ENCODE data around the gene BCAR1.

Gene BCAR1

DNA sequence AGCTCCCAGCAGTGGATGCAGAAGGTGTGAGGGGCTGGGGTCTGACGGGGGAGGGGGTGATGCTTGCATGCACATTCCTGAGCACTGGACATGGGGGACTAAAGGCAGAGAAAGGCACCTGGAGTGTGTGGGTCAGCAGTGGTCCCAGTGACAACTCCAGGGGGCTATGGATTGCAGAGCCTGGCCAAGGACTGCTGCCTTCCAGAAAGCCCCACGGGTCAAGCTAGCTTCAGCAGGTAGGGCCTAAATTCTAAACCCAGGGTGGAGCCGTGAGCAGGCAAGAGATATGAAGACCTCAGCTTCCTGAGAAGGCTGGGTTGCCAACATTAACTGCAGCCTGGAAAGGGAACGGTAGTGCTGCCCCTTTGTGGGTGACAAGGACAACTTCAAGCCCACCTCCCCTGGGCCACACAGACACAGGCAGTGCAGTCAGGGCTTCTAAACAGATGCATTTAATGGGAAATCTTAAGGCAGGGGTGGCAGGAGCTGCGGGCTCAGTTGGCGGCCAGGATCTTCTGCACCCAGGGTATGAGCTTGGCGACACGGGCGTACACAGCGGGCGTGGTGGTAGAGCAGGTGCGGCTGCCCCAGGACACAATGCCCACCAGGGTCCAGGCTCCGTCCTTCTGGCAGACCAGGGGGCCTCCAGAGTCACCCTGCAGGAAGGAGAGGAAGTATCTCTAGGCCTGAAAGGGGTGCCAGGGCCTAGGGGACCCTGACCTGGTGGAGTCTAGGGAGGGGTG lies 47.6 kb downstream of the BCAR1 start:
- DNase-seq: no peak

- DNase-seq: no peak
These were observed 48.3 kb downstream of the BCAR1 start for GRCh38 chr16:75203096-75203495.

GRCh38 chr16:75202069-75202590 lies 49.3 kb downstream of the BCAR1 start:
- no peak for DNase-seq

- DNase-seq: no peak
These were observed 53.3 kb downstream of the BCAR1 start for GRCh38 chr16:75198135-75198600.

DNA sequence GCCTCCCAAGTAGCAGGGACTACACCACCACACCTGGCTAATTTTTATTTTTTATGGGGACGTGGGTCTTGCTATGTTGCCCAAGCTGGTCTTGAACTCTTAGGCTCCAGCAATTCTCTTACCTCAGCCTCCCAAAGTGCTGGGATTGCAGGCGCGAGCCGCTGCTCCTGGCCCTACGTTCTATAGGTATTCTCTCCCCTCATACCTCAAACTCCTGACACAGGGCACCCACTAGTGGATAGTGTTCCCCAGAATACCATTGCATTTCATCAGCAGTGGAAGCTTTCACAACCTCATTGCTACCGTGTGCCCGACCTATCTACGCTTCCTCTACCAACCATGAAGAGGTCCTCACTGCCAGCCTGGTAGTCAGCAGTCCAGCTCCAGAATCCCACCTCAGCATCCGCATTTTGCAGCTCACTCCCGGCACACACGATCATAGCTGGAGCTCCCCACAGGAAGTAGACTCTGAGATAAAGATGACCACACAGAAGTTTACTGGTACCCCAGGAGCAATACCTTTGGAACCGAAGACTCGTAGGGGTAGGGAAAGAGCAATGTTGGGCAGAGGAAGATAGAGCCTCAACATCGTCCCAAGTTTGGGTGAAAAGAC lies 53.8 kb downstream of the BCAR1 start:
- DNase-seq: no peak

- no peak for DNase-seq
These were observed 54.6 kb downstream of the BCAR1 start for GRCh38 chr16:75196836-75197235.

- DNase-seq: no peak
These were observed 55.3 kb downstream of the BCAR1 start for GRCh38 chr16:75195811-75196790.

DNA sequence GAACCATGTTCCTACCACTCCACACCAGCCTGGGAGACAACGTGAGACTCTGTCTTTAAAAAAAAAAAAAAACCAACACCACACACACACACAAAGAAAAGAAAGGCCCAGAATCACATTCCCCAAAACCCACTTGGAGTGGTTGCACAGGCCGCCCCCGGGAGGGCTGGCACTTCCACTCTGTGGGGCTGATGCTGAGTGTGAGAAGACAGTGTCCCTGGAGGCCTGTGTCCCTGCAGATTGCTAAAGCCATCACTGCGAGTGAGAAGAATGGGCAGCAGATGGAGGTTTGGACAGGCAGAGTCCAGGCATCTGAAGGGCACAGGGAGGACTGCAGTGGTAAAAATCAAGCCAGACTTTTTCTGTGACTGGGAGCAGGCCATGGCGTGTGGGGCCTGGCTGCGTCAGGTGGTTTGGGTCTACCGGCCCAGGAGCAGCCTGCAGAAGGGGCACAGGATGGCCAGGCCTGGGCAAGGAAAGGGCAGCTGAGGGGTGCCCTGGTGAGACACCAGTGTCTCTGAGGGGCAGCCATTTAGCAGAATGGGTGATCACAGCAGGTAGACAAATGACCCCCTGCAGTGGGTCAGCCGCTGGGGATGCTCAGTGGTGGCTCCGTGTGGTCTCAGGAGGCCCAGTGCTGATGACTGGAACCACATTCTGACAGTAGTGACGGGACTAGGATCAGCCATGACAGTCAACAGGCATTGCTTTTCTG lies 57.5 kb downstream of the BCAR1 start:
- no peak for DNase-seq

DNA sequence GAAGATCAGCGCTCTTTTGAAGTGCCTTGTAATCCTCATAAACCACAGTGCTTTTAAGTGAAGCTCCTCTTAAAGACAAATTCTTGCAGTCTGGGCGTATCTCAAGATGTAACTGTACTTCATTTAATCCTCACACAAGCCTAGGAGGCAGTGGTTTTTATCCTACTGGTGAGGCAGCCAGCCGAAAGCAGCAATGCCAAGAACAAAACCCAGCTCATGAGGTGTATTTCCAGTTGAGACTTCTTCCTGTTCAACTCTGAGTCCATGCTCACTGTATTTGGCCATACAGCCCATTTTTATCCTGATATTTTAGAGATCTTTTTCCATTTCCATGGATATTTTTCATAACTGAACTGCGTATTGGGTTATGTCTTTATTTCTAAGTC lies 58.2 kb downstream of the BCAR1 start:
- DNase-seq: no peak

DNA sequence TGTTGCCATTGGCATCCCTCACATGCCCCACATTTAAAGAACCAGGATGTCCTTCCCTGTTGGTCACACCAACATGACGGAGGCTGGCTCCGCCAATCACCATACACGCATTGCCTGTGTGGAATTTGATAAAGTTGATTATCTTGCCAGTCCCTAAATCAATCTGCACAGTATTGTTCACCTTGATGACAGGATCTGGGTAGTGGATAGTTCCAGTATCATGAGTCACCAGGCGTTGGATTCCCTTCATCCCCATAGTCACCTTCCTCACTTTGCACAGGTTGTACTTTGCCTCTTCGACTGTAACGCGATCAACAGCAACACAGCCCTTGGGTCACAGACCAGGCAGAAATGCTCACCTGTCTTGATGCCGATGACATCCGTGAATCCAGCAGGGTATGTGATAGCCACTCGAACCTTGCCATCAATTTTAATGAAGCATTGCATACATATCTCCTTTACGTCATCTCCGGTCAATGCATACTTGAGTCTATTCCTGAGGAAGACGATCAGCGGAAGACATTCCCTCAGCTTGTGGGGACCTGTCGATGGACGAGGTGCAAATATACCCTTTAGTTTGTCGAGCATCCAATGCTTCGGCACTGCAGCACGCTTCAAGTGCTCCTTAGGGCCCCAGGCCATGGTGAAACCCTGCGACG lies 58.7 kb downstream of the BCAR1 start:
- DNase-seq: no peak

DNA sequence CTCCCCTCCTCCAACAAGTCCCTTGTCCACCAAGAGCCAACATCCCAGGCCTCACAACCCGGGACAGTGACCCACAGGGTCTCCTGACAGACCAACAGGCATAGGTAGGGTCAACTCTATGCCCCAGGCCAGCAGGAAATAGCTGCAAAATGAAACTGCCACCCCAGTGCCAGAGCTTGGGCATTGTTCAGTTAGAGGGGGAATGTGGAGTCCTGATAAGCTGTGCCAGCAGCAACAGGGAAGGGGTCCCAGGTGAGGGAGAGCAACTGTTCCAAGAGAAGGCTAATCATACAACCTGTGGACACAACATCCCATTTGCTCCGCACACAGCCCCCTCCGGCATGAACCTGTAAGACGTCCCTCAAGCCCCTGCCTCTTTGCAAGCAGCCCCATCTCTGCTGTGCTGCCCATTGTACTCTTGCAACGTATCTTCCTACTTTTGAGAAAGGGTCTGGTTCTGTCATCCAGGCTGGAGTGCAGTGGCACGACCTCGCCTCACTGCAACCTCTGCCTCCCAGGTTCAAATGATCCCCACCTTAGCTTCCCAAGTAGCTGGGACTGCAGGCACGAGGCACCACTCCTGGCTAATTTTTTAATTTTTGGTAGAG lies 61.7 kb downstream of the BCAR1 start:
- DNase-seq: no peak

- no peak for DNase-seq
These were observed 62.5 kb downstream of the BCAR1 start for GRCh38 chr16:75188832-75189477.

DNA sequence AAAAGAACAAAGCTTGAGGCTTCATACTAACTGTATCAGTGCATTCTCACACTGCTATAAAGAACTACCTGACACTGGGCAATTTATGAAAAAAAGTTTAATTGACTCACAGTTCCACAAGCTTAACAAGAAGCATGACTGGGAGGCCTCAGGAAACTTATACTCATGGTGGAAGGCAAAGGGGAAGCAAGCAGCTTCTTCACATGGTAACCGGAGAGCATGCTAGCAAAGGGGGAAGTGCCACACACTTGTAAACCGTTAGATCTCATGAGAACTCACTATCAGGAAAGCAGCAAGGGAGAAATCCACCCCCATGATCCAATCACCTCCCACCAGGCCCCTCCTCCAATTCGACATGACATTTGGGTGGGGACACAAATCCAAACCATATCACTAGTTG lies 69.8 kb downstream of the BCAR1 start:
- no peak for DNase-seq

- DNase-seq: no peak
These were observed 72.2 kb downstream of the BCAR1 start for GRCh38 chr16:75179208-75179607.

Data from right kidney (tissue), 1 donor.